Astrocyte of the cerebellum (primary cell): Measurements from ENCODE around the gene GUSB.
A peak's percentile ranks its signal among the peaks of the same experiment; 100 is the strongest.
"Not testable (repeated sequence)": the region's sequence is repeated elsewhere in the genome, so short reads cannot be mapped to it uniquely, and the experiment has no call there.

Source experiments
- DNase-seq: peaks from one replicate; pipeline ENCODE4 v3.0.0-alpha.2; 2011; ENCODE audit warnings: low read depth
- H3K4me3 ChIP-seq: 2 replicates; pipeline ENCODE4 v1.5.1; 2011; ENCODE audit warnings: mild to moderate bottlenecking, low read depth, low read length, moderate library complexity
- in situ Hi-C: cut with HindIII; loops from 2 replicates; pipeline ENCODE4 v1.10.0; 2017; ENCODE audit warnings: low sequenced_read_pairs
- TF ChIP-seq, protein P1 (sequence below): IDR thresholded peaks from 2 replicates; pipeline ENCODE4 v1.5.1; 2012; ENCODE audit warnings: low read length, low read depth, moderate library complexity, mild to moderate bottlenecking; ENCODE audit errors: missing control alignments

The GUSB gene

DNA sequence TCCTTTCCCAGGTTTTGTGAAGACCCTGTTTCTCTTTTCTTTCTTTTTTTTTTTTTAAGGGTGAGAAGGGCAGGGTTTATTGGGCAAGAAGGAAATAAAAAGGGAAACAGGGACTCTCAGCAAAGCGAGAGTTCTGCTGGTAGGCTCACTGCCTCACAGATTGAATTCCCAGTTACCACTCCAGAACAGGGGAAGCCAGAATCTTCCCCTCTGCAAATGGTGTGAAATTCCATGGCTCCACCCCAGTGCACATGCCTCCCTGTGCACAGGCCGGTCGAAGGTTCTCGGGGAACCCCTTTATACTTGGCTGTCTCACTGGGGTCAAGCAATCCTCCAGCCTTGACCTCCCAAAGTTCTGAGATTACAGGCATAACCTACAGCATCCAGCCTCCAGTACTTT lies 10.5 kb upstream of the GUSB start:
- in situ Hi-C loops = no loop called here
- no peak for DNase-seq
- TF ChIP-seq, protein P1, sequence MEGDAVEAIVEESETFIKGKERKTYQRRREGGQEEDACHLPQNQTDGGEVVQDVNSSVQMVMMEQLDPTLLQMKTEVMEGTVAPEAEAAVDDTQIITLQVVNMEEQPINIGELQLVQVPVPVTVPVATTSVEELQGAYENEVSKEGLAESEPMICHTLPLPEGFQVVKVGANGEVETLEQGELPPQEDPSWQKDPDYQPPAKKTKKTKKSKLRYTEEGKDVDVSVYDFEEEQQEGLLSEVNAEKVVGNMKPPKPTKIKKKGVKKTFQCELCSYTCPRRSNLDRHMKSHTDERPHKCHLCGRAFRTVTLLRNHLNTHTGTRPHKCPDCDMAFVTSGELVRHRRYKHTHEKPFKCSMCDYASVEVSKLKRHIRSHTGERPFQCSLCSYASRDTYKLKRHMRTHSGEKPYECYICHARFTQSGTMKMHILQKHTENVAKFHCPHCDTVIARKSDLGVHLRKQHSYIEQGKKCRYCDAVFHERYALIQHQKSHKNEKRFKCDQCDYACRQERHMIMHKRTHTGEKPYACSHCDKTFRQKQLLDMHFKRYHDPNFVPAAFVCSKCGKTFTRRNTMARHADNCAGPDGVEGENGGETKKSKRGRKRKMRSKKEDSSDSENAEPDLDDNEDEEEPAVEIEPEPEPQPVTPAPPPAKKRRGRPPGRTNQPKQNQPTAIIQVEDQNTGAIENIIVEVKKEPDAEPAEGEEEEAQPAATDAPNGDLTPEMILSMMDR = no peak
- no peak overlapping the region for H3K4me3 ChIP-seq

DNA sequence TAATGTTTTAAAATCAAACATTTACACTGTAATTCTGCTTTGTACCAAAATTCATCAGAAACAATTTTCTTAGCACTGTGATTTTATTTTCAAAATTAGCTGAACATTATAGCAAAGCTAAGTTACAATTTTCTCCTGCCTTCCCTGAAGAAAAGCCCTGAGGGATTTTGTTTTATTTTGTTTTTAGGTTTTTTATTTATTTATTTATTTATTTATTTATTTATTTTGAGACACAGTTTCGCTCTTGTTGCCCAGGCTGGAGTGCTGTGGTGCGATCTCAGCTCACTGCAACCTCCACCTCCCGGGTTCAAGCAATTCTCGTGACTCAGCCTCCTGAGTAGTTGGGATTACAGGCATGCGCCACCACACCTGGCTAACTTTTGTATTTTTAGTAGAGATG lies 9.8 kb upstream of the GUSB start:
- DNase-seq, in situ Hi-C loops, H3K4me3 ChIP-seq: not testable (repeated sequence)

DNA sequence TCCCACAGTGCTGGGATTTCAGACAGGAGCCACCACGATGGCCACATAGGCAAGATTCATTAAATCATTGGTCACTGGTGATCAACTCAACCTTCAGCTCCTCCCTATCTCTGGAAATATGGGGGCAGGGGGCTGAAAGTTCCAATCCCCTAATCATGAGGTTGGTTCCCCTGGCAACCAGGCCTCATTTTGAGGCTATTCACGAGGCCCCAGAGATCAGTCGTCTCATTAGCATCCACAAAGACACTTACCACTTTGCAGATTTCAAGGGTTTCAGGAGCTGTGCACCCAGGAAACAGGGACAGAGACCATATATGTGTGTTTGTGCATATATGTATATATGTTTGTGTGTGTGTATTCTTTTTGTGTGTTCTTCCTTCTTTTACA lies 7.7 kb upstream of the GUSB start:
- TF ChIP-seq, protein P1 = no peak
- in situ Hi-C loops = no loop called here

DNA sequence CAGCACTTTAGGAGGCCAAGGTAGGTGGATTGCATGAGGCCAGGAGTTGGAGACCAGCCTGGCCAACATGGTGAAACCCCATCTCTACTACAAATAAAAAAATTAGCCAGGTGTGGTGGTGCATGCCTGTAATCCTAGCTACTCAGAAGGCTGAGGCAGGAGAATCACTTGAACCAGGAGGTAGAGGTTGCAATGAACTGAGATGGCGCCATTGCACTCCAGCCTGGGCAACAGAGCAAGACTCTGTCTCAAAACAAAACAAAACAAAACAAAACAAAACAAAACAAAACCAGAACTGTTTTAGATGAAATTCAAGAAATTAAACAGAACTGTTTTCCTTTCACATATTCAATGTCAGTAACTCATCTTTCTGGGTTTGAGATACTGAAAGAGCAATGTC lies 6.5 kb upstream of the GUSB start:
- H3K4me3 ChIP-seq, DNase-seq, in situ Hi-C loops: not testable (repeated sequence)

More for the DNA sequence above, 7.7 kb upstream of the GUSB start:
- DNase-seq = no peak
- no peak overlapping the region for H3K4me3 ChIP-seq

DNA sequence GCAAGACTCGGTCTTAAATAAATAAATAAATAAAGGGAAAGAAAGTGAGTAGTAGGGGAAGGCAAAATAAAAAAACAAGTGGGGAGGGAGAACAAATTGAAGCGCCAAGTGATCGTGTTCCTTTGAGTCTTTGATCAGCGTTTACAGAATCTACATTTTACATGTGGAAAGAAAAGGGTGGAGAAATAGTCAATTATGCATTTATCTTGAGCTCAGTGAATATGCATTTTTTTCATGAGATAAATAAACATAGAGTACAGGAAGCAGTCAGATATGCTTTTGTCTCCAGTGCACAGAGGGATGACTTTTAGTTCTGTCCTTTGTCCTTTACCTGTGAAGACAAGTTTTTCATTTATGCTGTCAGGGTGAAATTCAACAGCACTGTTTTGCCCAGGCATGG lies 6.1 kb upstream of the GUSB start:
- in situ Hi-C loops = no loop called here

DNA sequence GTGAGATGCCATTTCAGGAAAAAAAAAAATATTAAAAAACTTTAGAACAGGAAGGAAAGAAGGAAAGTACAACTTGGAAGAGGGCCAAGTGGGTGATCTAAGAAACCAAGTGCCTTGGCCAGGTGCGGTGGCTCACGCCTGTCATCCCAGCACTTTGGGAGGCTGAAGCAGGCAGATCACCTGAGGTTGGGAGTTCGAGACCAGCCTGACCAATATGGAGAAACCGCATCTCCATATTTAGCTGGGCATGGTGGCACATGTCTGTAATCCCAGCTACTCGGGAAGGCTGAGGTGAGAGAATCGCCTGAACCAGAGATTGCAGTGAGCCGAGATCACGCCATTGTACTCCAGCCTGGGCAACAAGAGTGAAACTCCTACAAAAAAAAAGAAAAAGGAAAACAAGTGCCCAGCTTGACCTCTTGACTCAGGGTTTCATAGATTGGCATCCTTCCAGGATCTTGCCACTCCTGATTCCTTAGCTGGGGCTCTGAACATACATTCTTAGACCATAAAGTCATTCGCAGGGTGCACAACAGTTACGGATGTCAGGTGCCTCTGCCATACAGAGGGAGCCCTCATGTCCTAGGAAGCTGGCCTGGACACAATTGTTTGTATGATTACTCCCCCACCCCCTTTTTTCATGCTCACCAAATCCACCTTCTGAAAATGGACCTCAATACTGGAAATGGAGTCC lies 2.1 kb upstream of the GUSB start:
- TF ChIP-seq, protein P1 = no peak
- H3K4me3 ChIP-seq = no peak overlapping the region
- DNase-seq = no peak
- in situ Hi-C loops = no loop called here

More for the DNA sequence above, 6.1 kb upstream of the GUSB start:
- TF ChIP-seq, protein P1 = no peak
- no peak for DNase-seq
- no peak overlapping the region for H3K4me3 ChIP-seq

DNA sequence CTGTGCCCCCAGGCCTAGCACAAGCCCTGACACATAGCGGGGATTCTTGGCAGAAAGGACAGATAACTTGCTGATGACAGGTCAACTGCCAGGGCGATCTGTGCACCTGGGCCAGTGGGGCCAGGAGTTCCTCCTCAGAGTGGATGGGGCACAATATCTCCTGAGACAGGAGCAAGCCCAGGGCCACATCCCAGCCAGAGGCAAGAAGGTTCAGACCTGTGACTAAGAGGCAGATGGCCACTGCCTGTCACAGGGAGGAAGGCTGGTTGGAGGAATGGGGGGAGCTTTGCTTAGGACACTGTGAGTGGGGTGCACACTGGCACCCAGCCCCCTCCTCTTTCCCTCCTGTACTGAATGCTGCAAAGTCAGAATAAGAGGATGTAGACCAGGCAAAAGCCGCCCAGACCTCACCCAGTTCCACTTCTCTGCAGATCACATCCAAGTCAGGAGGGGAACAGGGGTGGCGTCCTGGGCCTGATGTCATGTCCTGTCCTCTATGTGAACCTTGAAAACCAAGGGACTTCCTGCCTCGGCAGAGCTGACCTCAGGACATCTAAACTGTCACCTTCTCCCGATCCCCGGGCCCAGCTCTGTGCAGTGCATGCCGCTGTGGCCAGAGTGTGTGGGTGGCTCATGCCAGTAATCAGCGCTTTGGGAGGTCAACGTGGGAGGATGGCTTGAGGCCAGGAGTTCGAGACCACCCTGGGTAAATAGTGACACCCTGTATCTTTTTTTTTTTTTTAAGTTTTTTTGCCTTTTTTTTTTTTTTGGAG lies 1.3 kb downstream of the GUSB start:
- DNase-seq = no peak
- H3K4me3 ChIP-seq = peak overlapping the region; percentile 80
- in situ Hi-C loops = no loop called here
- TF ChIP-seq, protein P1 = no peak
